NOMO-1 (cell line): Measurements from ENCODE around the gene KRTAP12-4.
"Not testable (repeated sequence)": the region's sequence is repeated elsewhere in the genome, so short reads cannot be mapped to it uniquely, and the experiment has no call there.

ENCODE experiments used
- DNase-seq, 2 experiments: peaks; one replicate each; lab custom pipeline; 2025; ENCODE audit not compliant: unreplicated experiment in 2 of 2; lab: John Stamatoyannopoulos, UW

Gene KRTAP12-4

DNA sequence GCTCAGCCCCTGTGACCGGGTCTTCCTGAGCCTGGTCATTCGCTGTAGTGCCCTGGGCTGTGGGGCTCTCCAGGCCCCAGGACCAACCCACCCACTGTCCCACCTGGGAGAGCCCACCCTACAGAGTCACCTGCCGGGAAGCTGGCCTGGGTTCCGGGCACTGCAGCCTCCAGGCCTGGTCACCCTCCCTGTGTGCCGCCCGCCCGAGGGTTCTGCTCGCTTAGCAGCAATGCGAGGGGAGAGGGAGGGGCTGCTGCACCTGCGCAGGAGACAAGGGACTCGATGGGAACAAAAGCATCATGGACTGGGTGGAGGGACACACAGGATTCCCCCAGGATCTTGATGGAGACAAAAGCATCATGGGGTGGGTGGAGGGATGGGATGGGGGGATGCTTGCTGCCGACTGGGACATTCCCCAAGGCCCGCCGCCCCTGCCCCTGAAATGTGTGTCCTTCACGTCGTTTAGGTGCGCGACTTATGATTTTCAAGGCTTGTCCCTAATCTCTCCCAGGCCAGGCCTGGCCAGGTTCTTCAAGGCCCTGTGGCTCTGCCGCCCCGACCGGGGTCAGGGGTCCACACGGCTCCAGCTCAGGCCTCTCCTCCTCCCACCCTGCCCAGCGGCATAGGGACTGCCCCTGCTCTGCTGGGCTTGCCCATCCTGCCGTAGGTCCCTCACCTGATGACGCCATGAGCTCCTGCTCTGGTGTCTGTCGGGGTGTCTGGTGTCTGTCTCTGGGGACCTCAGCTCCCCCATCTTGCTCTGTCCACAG is 40.9 kb downstream of the KRTAP12-4 start:
- DNase-seq = no peak

DNA sequence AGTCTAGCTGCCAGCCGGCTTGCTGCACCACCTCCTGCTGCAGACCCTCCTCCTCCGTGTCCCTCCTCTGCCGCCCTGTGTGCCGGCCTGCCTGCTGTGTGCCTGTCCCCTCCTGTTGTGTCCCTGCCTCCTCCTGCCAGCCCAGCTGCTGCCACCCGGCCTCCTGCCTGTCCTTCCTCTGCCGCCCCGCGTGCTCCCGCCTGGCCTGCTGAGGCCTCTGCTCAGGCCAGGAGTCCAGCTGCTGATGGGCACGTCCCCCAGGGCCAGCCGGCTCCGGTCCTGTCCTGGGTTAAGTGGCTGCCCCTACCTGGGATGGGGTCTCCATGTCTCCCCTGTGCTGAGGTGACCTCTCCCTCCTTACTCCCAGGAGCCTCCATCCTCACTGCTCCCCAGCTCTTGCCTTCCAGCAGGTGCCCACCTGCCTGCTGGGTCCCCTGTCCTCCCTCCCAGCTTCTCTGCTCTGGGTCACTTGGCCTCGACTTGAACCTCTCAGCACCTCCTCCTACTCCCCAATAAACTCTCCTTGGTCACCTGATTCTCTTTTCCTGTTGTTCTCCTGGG is 41.7 kb downstream of the KRTAP12-4 start:
- DNase-seq = no peak

GRCh38 chr21:44612029-44612486 is 42.4 kb downstream of the KRTAP12-4 start, which contains the start of gene KRTAP10-8:
Gene KRTAP10-8, plus strand, starts transcription at chr21:44612079. Its CDS starts 22 bp downstream, at chr21:44612101.
- no peak for DNase-seq

GRCh38 chr21:44611551-44611950 is 42.9 kb downstream of the KRTAP12-4 start:
- no peak for DNase-seq

DNA sequence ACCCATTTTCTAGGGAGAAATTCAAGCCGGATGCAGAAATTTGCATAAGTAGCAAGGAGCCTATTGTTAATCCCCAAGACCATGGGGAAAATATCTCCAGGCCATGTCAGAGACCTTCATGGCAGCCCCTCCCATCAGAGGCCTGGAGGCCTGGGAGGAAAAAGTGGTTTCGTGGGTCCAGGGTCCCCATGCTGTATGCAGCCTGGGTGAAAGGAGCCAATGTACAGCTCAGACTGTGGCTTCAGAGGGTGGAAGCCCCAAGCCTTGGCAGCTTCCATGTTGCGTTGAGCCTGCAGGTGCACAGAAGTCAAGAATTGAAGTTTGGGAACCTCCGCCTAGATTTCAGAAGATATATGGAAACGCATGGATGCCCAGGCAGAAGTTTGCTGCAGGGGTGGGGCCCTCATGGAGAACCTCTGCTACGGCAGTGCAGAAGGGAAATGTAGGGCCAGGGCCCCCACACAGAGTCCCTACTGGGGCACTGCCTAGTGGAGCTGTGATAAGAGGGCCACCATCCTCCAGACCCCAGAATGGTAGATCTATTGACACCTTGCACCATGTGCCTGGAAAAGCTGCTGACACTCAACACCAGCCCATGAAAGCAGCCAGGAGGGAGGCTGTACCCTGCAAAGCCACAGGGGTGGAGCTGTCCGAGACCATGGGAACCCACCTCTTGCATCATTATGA is 44.2 kb downstream of the KRTAP12-4 start:
- not testable (repeated sequence) for DNase-seq

GRCh38 chr21:44609193-44609592 is 45.3 kb downstream of the KRTAP12-4 start:
- DNase-seq = no peak

DNA sequence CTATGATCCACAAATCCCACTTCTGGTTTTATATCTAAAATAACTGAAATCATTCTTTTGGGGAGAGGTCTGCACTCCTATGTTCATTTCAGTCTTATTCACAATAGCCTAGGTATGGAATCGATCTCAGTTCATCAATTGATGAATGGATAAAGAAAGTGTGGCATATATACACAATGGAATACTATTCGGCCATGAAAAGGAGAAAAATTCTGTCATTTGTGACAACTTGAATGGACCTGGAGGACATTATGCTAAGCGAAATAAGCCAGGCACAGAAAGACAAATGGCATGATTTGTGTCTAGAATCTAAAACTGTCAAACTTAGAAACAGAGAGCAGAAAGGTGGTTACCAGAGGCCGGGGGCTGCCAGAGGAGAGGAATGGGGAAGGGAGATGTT is 48.0 kb downstream of the KRTAP12-4 start:
- DNase-seq = no peak
